H7 (cell line): Measurements from ENCODE around the gene TESK2. TPM values are rescaled to one million over a fixed set of nuclear protein-coding genes. Genes with fewer than 3 reads are reported as not detected.

Experiments used
- DNase-seq: peaks from one replicate; pipeline ENCODE4 v3.0.0; 2012
- H3K27me3 ChIP-seq: 2 replicates; pipeline ENCODE4 v1.6.0; 2011; ENCODE audit warnings: mild to moderate bottlenecking, low read length; ENCODE audit not compliant: control insufficient read depth, insufficient read depth
- H3K36me3 ChIP-seq: replicated peaks from 2 replicates; pipeline ENCODE4 v1.5.1; 2011; ENCODE audit warnings: low read length; ENCODE audit not compliant: control insufficient read depth, insufficient read depth
- H3K4me3 ChIP-seq: 2 replicates; pipeline ENCODE4 v1.5.1; 2011; ENCODE audit warnings: low read depth, mild to moderate bottlenecking, control low read depth, low read length, moderate library complexity; ENCODE audit not compliant: insufficient read depth
- total RNA-seq: library from RNA; depleted of rRNA; stranded (reverse); fragments of >200 nt; shearing (Covaris generic); gene quantifications from 2 replicates; pipeline ENCODE4 v1.2.3, GENCODE V29; 2014

The TESK2 gene
- total RNA-seq, 1 experiment from 2014 or later, result 14.5 TPM

DNA sequence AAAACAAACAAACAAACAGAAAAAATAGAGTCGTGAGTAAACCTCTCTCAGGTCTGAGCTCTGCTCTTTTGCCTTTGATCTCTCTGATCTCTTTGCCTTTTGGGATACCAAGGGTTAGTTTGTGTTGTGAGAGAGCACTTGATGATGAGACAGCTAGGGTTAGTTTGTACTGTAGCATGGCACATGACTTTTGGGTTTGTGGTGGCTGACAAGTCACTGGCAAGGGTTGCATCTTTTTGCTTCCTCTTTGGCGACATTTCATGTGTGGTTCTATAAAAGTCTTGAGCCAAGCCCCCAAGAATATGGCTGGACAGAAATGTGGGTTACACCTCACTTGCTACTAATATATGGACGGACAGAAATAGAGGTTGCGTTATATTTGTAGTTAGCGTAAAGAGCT, 60.5 kb downstream of the TESK2 start:
- H3K4me3 ChIP-seq, result no peak overlapping the region
- H3K27me3 ChIP-seq, result no peaks in the 10 kb centered on the region
- no peak for DNase-seq
- no peaks in the 10 kb centered on the region for H3K36me3 ChIP-seq

DNA sequence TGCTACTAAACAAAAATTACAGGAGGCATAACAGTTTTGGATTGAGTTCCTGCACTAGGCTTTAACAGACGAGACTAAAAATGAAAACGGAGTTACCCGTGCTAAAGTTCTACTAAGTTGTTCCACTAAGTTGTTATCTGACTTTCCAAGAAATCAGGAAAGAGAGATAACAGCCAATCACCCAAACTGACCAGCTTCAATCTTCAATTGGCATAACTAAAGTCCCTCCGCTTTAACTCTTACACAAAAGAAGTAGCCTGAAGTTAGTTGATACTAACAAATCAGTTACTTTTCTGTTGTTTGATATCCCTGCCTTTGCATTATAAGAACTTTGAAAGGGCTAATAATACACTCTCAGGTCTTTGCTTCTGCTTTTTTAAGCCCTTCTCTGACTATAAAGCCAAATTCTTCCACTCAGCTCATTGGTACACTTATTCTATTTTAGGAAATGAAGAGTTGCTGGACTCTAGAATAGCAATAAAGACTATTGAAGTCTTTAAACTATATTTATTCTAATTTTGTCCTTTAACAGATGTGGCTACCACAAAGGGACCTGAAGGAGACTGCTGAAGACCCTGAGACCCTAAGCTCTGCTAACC, 61.3 kb downstream of the TESK2 start:
- H3K27me3 ChIP-seq, result no peaks in the 10 kb centered on the region
- H3K36me3 ChIP-seq, result no peaks in the 10 kb centered on the region
- DNase-seq, result no peak
- H3K4me3 ChIP-seq, result no peak overlapping the region

DNA sequence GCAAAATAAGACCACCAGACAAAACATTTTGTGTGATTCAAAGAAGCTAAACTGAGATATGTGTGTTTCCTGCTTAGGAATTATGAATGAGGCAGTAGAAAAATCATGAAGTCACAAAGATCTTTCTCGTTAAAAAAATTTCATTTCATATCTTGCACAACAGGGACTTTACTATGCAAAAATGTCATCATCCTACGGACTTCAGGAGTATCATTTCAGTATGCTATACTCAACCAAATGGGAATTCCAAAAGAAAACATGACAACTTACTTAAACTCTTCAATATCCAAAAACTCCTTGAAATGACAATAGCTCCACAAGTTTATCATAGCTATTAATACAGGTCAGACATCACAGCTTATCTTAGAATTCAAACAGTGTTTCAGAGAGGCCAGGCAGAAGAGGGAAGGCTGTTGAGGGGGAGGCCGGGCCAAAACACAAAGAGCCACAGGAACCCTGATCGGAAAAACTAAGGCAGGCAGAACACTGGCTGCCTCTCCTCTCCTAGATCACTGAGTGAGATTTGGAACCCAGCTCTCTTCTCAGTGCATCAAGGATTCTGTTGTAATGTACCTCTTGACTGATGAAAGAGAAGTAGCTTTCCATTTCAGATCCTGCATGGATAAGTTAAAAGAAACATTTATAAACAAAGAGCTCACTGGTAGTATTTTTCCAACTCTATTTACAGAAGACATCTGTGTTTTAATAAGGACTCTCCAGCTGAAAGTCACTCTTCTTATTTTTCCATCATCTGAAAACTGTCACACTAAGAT, 66.9 kb downstream of the TESK2 start:
- H3K27me3 ChIP-seq, result no peaks in the 10 kb centered on the region
- H3K36me3 ChIP-seq, result no peaks in the 10 kb centered on the region
- peak; percentile 25 for DNase-seq
- no peak overlapping the region for H3K4me3 ChIP-seq

DNA sequence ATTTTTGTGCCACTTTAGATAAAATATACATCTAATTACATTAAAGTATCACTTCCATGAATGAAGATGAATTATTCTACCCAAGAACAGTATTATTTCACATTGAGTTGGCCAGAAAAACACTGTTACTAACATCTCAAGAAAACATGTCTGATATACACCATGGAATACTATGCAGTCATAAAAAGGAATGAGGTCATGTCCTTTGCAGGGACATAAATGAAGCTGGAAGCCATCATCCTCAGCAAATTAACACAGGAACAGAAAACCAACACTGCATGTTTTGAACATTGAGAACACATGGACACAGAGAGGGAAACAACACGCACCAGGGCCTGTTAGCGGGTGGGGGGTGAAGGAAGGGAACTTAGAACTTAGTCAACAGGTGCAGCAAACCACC, 69.0 kb downstream of the TESK2 start:
- Histone ChIP-seq H3K27me3 (no peaks in the 10 kb centered on the region), H3K36me3 (no peaks in the 10 kb centered on the region), H3K4me3 (no peak overlapping the region)
- no peak for DNase-seq

DNA sequence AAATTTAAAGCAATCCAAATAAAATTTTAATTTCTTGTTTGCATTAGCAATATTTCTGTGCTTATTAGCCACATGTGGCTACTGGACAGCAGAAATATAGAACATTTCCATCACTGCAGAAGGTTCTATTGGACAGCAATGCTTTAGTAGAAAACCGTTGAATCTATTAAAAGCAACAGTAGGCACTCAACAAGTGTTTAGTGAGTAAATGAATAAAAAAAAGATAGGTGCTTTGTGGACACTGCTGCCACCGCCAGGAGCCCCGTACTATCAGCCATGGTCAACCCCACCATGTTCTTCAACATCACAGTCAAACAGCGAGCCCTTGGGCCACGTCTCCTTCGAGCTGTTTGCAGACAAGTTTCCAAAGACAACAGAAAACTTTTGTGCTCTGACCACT, 76.2 kb downstream of the TESK2 start:
- Histone ChIP-seq H3K36me3 (no peaks in the 10 kb centered on the region), H3K27me3 (no peaks in the 10 kb centered on the region), H3K4me3 (no peak overlapping the region)
- DNase-seq, result no peak

DNA sequence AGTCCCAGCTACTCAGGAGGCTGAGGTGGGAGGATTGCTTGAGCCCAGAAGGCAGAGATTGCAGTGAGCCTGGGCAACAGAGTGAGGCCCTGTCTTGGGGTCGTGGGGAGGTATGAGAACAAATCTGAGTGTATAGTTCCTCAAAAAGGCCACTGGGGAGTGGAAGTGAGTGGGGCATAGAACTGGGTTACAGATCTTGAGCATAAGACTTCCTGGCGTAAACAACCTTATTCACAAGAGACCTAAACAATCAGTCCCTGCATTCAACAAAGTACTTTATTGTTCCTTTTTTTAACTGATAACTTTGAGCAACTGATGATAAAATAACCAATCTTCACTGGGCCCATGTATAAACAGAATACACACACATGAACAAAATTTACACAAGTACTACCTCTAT, 78.1 kb downstream of the TESK2 start:
- Histone ChIP-seq H3K27me3 (no peaks in the 10 kb centered on the region), H3K36me3 (no peaks in the 10 kb centered on the region), H3K4me3 (no peak overlapping the region)
- no peak for DNase-seq

DNA sequence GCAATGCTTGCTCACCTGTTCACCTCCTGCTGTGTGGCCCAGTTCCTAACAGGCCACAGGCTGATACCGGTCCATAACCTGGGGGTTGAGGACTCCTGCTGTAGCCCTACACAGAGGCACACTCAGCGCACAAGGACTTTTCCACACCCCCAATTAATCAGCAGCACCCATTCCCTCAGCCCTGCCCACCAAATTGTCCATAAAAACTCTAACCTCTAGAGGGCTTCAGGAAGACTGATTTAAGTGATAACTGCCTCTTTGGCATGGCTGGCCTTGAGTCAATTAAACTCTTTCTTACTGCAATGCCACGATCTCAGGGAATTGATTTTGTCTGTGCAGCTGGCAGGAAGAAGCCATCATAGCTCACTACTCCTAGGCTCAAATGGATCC, 79.5 kb downstream of the TESK2 start:
- peak; percentile 18 for DNase-seq
- no peak overlapping the region for H3K4me3 ChIP-seq
- no peaks in the 10 kb centered on the region for H3K27me3 ChIP-seq
- H3K36me3 ChIP-seq, result no peaks in the 10 kb centered on the region

DNA sequence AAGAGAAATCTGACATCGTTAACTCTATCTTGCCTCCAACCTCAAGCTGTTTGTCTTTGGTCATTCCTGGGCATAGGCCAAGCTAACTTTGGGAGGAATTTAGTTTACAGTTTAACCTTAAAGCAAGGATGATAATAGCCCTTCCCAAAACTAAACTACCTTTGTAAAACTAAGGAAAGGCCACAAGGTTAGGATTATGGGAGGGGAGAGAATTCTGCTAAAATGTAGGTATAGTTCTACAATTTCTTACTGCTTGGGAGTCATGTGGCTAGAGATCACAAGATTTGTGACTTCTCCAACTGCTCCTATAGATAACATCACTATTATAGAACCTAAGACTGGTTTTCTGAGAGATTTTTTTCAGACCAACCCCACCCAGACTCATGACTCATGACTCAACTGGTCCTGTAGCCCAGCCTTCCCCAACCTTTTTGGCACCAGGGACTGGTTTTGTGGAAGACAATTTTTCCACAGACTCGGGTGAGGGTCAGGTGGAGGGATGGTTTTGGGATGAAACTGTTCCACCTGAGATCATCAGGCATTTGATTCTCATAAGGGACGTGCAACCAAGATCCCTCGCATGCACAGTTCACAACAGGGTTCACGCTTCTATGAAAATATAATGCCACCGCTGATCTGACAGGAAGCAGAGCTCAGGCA, 80.0 kb downstream of the TESK2 start:
- no peaks in the 10 kb centered on the region for H3K27me3 ChIP-seq
- H3K4me3 ChIP-seq, result no peak overlapping the region
- H3K36me3 ChIP-seq, result no peaks in the 10 kb centered on the region
- no peak for DNase-seq

DNA sequence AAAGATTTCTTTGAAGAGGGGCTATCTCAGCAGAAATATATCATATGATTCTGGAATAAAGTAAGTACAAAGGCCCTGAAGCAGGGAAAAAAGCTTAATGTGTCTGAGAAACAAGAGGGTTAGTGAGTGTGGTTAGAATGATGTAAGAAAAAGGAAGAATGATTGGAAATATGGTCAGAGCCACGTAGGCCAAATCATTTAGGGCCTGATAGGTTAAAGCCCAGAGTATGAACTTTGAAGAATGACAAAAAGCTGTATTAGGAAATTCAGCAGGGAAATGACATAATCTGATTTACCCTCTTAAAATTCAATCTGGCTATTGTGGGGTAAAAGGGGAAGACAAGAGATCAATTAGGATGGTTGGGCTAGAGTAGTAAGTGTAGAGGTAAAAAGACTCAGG, 81.7 kb downstream of the TESK2 start:
- H3K36me3 ChIP-seq, result no peaks in the 10 kb centered on the region
- H3K27me3 ChIP-seq, result no peaks in the 10 kb centered on the region
- no peak overlapping the region for H3K4me3 ChIP-seq
- no peak for DNase-seq

DNA sequence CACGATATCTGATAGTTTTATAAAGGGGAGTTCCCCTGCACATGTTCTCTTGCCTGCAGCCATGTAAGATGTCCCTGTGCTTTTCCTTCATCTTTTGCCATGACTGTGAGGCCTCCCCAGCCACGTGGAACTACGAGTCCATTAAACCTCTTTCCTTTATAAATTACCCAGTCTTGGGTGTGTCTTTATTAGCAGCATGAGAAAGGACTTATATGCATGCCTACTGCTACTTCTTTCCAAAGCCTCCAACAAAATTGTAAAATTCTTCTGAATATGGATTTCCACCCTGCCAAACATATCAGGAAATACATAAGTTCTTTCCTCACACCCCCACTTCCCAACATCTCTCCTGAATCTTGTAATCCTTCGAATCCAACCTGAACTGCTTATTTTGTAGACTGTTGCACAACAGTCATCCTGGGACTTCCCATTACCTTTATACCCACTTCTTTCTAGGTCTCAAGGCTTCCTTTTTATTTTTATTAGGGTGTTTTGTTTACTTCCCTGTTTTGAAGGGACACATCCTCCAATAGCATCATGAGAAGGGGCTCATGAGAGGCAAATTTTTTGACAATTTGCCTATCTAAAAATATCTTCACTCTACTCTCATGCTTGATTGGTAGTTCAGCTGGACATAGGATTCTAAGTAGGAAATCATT, 83.2 kb downstream of the TESK2 start:
- no peak for DNase-seq

DNA sequence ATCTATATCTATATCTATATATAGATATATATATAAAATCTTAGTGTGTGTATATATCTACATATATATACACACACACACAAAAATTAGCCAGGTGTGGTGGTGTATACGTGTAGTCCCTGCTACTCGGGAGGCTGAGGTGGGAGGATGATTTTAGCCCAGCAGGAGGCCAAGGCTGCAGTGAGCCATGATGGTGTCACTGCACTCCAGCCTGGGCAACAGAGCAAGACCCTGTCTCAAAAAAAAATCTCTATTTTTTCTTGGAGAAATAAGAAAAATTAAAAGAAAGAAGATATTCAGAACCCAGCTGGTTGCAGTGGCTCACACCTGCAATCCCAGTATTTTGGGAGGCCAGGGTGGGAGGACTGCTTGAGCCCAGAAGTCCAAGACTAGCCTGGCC, 85.3 kb downstream of the TESK2 start:
- DNase-seq, result no peak
- Histone ChIP-seq H3K36me3 (no peaks in the 10 kb centered on the region), H3K4me3 (no peak overlapping the region), H3K27me3 (no peaks in the 10 kb centered on the region)

More for the DNA sequence above, 83.2 kb downstream of the TESK2 start:
- H3K4me3 ChIP-seq, result no peak overlapping the region
- no peaks in the 10 kb centered on the region for H3K27me3 ChIP-seq
- no peaks in the 10 kb centered on the region for H3K36me3 ChIP-seq

DNA sequence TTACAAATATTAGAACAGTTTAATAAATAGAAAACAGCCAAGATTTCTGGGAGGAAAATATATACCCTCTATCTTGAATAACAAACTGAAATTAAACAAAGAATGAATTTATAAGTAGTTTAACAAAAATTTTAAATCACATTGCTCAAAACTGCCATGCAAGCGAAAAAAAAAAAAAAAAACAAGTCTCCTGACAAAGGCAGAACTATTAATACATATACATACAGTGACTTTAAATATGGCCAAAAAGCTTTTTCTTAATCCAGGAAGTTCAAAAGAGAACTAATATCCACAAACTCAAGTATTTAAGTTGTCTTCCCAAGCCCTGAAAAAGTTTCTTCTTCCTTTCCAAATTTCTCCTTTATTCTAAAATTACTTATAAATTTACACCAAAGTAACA, 87.2 kb downstream of the TESK2 start:
- Histone ChIP-seq H3K4me3 (no peak overlapping the region), H3K27me3 (no peaks in the 10 kb centered on the region), H3K36me3 (no peaks in the 10 kb centered on the region)
- no peak for DNase-seq

DNA sequence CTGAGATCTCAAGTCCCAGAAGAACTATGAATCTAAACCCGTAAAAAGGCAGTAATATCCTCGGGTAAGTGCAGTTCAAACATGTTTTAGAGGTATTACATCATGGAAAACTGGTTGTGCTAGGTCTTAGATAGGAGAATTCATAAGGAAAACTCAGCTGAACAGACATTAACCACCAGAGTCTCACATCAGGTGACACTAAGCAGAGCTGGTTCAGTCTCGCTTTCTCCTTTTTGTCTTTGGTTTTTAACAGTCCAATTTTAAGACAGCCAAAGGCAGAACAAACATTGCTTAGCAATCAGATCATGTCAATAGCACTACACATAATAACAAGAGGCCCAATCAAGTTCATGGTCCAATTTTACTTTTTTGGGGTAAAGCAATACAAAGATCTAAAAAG, 87.7 kb downstream of the TESK2 start:
- no peaks in the 10 kb centered on the region for H3K36me3 ChIP-seq
- no peak for DNase-seq
- no peaks in the 10 kb centered on the region for H3K27me3 ChIP-seq
- H3K4me3 ChIP-seq, result no peak overlapping the region

DNA sequence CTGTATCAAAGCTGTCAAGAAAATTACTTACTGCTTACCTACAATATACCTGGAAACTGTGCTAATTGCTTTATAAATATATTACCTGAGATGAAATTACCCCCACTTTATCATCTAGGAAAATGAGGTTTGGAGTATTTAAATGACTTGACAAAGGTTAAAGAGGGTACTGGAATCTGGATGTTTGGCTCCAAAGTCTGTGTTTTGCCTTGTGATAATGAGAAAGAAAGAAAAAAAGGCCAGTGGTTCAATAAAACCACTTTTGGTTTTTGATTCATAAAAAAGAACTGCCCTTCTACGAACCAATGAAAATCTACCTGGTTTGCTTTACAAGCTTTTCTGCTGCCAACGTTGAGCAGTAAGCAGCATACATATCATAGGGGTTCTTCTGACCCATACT, 89.4 kb downstream of the TESK2 start:
- Histone ChIP-seq H3K27me3 (no peaks in the 10 kb centered on the region), H3K36me3 (no peaks in the 10 kb centered on the region), H3K4me3 (no peak overlapping the region)
- no peak for DNase-seq

DNA sequence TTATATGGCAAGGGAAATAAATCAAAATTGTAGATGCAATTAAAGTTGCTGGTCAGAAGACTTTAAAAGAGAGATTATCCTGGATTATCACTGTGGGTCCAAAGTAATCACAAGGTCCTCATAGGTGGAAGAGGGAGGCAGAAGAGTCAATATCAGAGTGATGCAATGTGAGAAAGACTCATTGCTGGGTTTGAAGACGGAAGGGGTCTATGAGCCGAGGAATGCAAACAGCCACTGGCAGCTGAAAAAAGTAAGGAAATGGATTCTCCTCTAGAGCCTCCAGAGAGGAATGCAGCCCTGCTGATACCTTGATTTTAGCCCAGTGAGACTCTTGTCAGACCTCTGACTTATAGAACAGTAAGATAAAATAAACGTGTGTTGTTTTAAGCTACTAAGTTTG, 90.9 kb downstream of the TESK2 start:
- Histone ChIP-seq H3K36me3 (no peaks in the 10 kb centered on the region), H3K4me3 (no peak overlapping the region), H3K27me3 (no peaks in the 10 kb centered on the region)
- DNase-seq, result peak; percentile 20
